SK-N-SH (cell line): ENCODE measurements around the gene RABL2B. TPM values are rescaled to one million over a fixed set of nuclear protein-coding genes. Genes with fewer than 3 reads are reported as not detected.

Experiments used
- CTCF ChIA-PET: fragments of 300-600, 350-600 bp; formaldehyde crosslinking; extraction: SDS; loops from one replicate; lab custom pipeline; 2021; lab: Yijun Ruan, JAX
- POLR2A ChIA-PET: fragments of 350-600 bp; sonication (Branson Sonifier 250); formaldehyde crosslinking; extraction: SDS; loops from one replicate; lab custom pipeline; 2020; ENCODE audit warnings: antibody characterized with exemption, inconsistent platforms; lab: Yijun Ruan, JAX
- DNase-seq: peaks from one replicate; pipeline ENCODE4 v3.0.0; 2012
- H2AFZ ChIP-seq: fragments of 200-600 bp; sonication (generic); 2 replicates; pipeline ENCODE4 v1.8.1; 2016; ENCODE audit warnings: antibody characterized with exemption, mild to moderate bottlenecking, low read depth
- H3F3A ChIP-seq: fragments of 200-600 bp; sonication (generic); replicated peaks from 2 replicates; pipeline ENCODE3; 2016; ENCODE audit warnings: antibody characterized with exemption, mild to moderate bottlenecking; ENCODE audit not compliant: insufficient read depth
- H3K27ac ChIP-seq, 2 experiments: fragments of 200-500 bp in 1 of 2; fragments of 200-600 bp in 1 of 2; sonication (Bioruptor generic) in 1 of 2; sonication (generic), shearing (Covaris generic) in 1 of 2; 2 replicates each; pipeline versions ENCODE4 v1.5.1 to v1.6.1; 2014 to 2016; ENCODE audit warnings: low read depth in 2 of 2, inconsistent platforms in 1 of 2, low read length in 1 of 2, mild to moderate bottlenecking in 1 of 2, mixed read lengths in 1 of 2
- H3K27me3 ChIP-seq: fragments of 200-600 bp; sonication (generic), shearing (Covaris generic); 2 replicates; pipeline ENCODE4 v1.6.1; 2016; ENCODE audit warnings: mixed run types; ENCODE audit not compliant: insufficient read depth
- H3K36me3 ChIP-seq, 2 experiments: fragments of 200-500 bp in 1 of 2; fragments of 200-600 bp in 1 of 2; sonication (Bioruptor generic) in 1 of 2; sonication (generic) in 1 of 2; replicated peaks in 1 of 2; 2 replicates each; pipeline versions ENCODE3 to v1.5.1; 2014 to 2016; ENCODE audit warnings: low read length in 1 of 2, mild to moderate bottlenecking in 1 of 2; ENCODE audit not compliant: insufficient read depth in 2 of 2, control insufficient read depth in 1 of 2
- H3K4me1 ChIP-seq, 2 experiments: fragments of 200-500 bp in 1 of 2; fragments of 200-600 bp in 1 of 2; sonication (Bioruptor generic) in 1 of 2; sonication (generic), shearing (Covaris generic) in 1 of 2; 2 replicates each; pipeline versions ENCODE4 v1.5.1 to v1.6.1; 2014 to 2016; ENCODE audit warnings: low read depth in 1 of 2, low read length in 1 of 2, mixed run types in 1 of 2; ENCODE audit not compliant: insufficient read depth in 2 of 2, control insufficient read depth in 1 of 2
- H3K4me2 ChIP-seq: fragments of 200-600 bp; sonication (generic), shearing (Covaris generic); 2 replicates; pipeline ENCODE4 v1.6.1; 2017; ENCODE audit warnings: mixed run types
- H3K4me3 ChIP-seq, 2 experiments: fragments of 200-500 bp in 1 of 2; fragments of 200-600 bp in 1 of 2; sonication (Bioruptor generic) in 1 of 2; sonication (generic), shearing (Covaris generic) in 1 of 2; 2 replicates each; pipeline versions ENCODE4 v1.5.1 to v1.8.1; 2014 to 2016; ENCODE audit warnings: low read depth in 2 of 2, inconsistent platforms in 1 of 2, low read length in 1 of 2, mild to moderate bottlenecking in 1 of 2, mixed read lengths in 1 of 2, moderate library complexity in 1 of 2
- H3K79me2 ChIP-seq: fragments of 200-600 bp; sonication (generic); 2 replicates; pipeline ENCODE4 v1.8.1; 2017; ENCODE audit warnings: mild to moderate bottlenecking; ENCODE audit not compliant: insufficient read depth
- H3K9ac ChIP-seq: fragments of 200-600 bp; sonication (generic); 2 replicates; pipeline ENCODE4 v1.6.1; 2017; ENCODE audit warnings: mixed run types
- H3K9me2 ChIP-seq: fragments of 200-600 bp; sonication (generic); 2 replicates; pipeline ENCODE4 v1.6.1; 2017; ENCODE audit warnings: mixed run types
- H3K9me3 ChIP-seq: fragments of 200-600 bp; sonication (generic); 2 replicates; pipeline ENCODE4 v1.6.1; 2017; ENCODE audit warnings: mixed run types, mild to moderate bottlenecking, moderate library complexity
- H4K20me1 ChIP-seq: fragments of 200-600 bp; sonication (generic); 2 replicates; pipeline ENCODE4 v1.6.1; 2017; ENCODE audit warnings: mild to moderate bottlenecking, mixed run types; ENCODE audit not compliant: insufficient read depth
- EZH2phosphoT487 ChIP-seq: fragments of 200-600 bp; sonication (generic); IDR thresholded peaks from 2 replicates; pipeline ENCODE4 v1.6.1; 2017; ENCODE audit warnings: low read depth, mixed run types, mild to moderate bottlenecking, antibody characterized with exemption, moderate library complexity, borderline replicate concordance
- FOXJ3 ChIP-seq: sonication (generic); formaldehyde crosslinking; IDR thresholded peaks from 2 replicates; pipeline ENCODE4 v1.5.1; 2020; ENCODE audit warnings: mild to moderate bottlenecking, missing genetic modification reagents
- FOXM1 ChIP-seq: IDR thresholded peaks from 2 replicates; pipeline ENCODE4 v1.4.0; 2012; ENCODE audit warnings: low read depth, mild to moderate bottlenecking
- GABPA ChIP-seq: IDR thresholded peaks from 2 replicates; pipeline ENCODE4 v1.4.0; 2012; ENCODE audit warnings: low read depth, mild to moderate bottlenecking
- NRF1 ChIP-seq: IDR thresholded peaks from 2 replicates; pipeline ENCODE4 v1.6.1; 2012; ENCODE audit warnings: low read depth, mild to moderate bottlenecking, low read length
- POLR2AphosphoS5 ChIP-seq: IDR thresholded peaks from 2 replicates; pipeline ENCODE4 v1.6.1; 2012; ENCODE audit warnings: low read depth, low read length
- RAD21 ChIP-seq: IDR thresholded peaks from 2 replicates; pipeline ENCODE4 v1.6.1; 2012; ENCODE audit warnings: mild to moderate bottlenecking, low read length
- RXRA ChIP-seq: IDR thresholded peaks from 2 replicates; pipeline ENCODE4 v1.4.0; 2012; ENCODE audit warnings: low read depth, mild to moderate bottlenecking, borderline replicate concordance
- SIN3A ChIP-seq: IDR thresholded peaks from 2 replicates; pipeline ENCODE4 v1.6.1; 2012; ENCODE audit warnings: low read depth, mild to moderate bottlenecking, low read length, moderate library complexity, borderline replicate concordance
- TAF1 ChIP-seq: IDR thresholded peaks from 2 replicates; pipeline ENCODE4 v1.6.1; 2012; ENCODE audit warnings: low read depth, mild to moderate bottlenecking, low read length, moderate library complexity, borderline replicate concordance
- WGBS: methylation state at CpG from one replicate; pipeline ENCODE4 v1.1.6; 2017; ENCODE audit warnings: low lambda C conversion rate; 5-methylcytosine and 5-hydroxymethylcytosine counted together
- polyA plus RNA-seq, 3 experiments: library from polyadenylated mRNA; depleted of rRNA; stranded (reverse); fragments of >200 nt; gene quantifications; 2 replicates each; pipeline ENCODE4 v1.2.3, GENCODE V29; 2012
- TF ChIP-seq, protein P1 (sequence below): IDR thresholded peaks from 2 replicates; pipeline ENCODE4 v1.4.0; 2012; ENCODE audit warnings: low read depth, borderline replicate concordance
- TF ChIP-seq, protein P2 (sequence below): IDR thresholded peaks from 2 replicates; pipeline ENCODE4; 2012
- TF ChIP-seq, protein P3 (sequence below): IDR thresholded peaks from 2 replicates; pipeline ENCODE4 v1.4.0; 2012; ENCODE audit warnings: low read depth
- TF ChIP-seq, protein P4 (sequence below): fragments of 150-350 bp; IDR thresholded peaks from 2 replicates; pipeline ENCODE4 v1.6.1; 2017; ENCODE audit warnings: antibody characterized with exemption, low read length, low read depth, borderline replicate concordance

RABL2B gene
- polyA plus RNA-seq, 1 of the 3 experiments (the other 2 are of a cell fraction): 61.7 TPM

DNA sequence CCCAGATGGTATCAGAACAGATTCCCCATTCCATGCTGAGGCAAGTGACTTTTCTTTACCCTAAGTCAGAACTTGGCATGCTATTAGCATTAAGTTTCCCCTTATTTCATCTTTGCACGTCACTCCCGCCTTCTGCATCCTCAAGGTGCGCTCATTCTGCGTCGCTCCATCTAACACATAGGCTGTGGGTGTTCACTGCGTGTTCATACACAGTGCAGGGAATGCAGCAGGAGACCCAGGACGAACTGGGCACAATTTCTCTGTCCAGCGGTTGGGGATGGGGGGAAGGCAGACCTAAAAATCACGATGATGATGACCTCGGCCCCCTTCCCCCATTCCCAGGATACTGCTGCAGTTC is 65.1 kb downstream of the RABL2B start:
- Histone ChIP-seq H2AFZ (no peak overlapping the region), H3K4me2 (no peak overlapping the region), H3K27ac (no peak overlapping the region), H3K4me1 (no peaks in the 10 kb centered on the region), H3K4me3 (no peak overlapping the region), H3K79me2 (no peaks in the 10 kb centered on the region), H3K9ac (no peak overlapping the region), H4K20me1 (no peaks in the 10 kb centered on the region), H3K9me3 (no peaks in the 10 kb centered on the region), H3K27me3 (no peaks in the 10 kb centered on the region), H3K9me2 (no peaks in the 10 kb centered on the region), H3K36me3 (no peaks in the 10 kb centered on the region), H3F3A (no peaks in the 10 kb centered on the region)
- DNase-seq: no peak
- ChIA-PET POLR2A (no interaction called here), CTCF (no interaction called here)
- TF ChIP-seq RAD21 (no peak), FOXM1 (no peak)
- 93% methylated on average over 10 of the region's 10 CpGs for WGBS

DNA sequence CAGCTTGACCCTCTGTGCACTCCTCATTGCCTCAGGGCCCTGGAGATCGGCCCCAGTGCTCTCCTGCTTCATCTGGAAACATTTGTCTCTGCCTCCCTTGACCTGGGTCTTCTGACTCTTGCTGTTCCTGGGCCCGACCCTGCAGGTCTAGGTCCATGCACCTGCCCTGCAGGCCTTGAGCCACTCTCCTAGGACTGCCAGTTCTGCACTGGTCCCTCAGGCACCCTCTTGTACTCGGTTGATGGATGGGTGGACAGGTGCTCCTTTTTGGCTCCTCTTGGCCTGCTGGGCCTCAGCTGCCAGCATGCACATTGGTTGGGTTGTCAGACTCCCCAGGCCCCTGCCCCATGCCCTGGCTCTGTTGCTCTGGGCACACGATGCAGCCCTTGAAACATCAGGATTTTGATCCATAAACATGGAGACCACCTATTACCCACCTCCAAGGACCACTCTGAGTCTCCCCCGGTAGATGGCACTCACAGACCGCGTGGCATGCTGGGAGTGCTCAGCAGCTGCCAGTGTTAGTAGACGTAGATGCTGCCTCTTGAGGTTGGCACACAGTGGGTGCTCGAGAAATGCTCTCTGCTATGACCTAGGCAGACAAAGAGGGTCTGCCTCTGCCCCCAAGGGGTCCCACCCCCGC is 65.6 kb downstream of the RABL2B start:
- Histone ChIP-seq H3K4me1 (no peaks in the 10 kb centered on the region), H3K9me2 (no peaks in the 10 kb centered on the region), H3F3A (no peaks in the 10 kb centered on the region), H3K9me3 (no peaks in the 10 kb centered on the region), H3K4me3 (no peak overlapping the region), H2AFZ (no peak overlapping the region), H3K4me2 (no peak overlapping the region), H4K20me1 (no peaks in the 10 kb centered on the region), H3K27me3 (no peaks in the 10 kb centered on the region), H3K9ac (no peak overlapping the region), H3K36me3 (no peaks in the 10 kb centered on the region), H3K79me2 (no peaks in the 10 kb centered on the region), H3K27ac (no peak overlapping the region)
- ChIA-PET POLR2A (no interaction called here), CTCF (interaction anchor here (0.8 to 1.4 kb wide), 2 partner anchors 9 to 14 kb away, joined by 3 read pairs; no protein-coding TSS in a partner anchor)
- WGBS: 63% methylated on average over 3 of the region's 10 CpGs
- TF ChIP-seq TAF1: no peak
- TF ChIP-seq, protein P1, sequence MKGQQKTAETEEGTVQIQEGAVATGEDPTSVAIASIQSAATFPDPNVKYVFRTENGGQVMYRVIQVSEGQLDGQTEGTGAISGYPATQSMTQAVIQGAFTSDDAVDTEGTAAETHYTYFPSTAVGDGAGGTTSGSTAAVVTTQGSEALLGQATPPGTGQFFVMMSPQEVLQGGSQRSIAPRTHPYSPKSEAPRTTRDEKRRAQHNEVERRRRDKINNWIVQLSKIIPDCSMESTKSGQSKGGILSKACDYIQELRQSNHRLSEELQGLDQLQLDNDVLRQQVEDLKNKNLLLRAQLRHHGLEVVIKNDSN: no peak
- no peak for TF ChIP-seq SIN3A
- no peak for TF ChIP-seq POLR2AphosphoS5
- TF ChIP-seq, protein P2, sequence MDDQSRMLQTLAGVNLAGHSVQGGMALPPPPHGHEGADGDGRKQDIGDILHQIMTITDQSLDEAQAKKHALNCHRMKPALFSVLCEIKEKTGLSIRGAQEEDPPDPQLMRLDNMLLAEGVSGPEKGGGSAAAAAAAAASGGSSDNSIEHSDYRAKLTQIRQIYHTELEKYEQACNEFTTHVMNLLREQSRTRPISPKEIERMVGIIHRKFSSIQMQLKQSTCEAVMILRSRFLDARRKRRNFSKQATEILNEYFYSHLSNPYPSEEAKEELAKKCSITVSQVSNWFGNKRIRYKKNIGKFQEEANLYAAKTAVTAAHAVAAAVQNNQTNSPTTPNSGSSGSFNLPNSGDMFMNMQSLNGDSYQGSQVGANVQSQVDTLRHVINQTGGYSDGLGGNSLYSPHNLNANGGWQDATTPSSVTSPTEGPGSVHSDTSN: no peak
- TF ChIP-seq, protein P3, sequence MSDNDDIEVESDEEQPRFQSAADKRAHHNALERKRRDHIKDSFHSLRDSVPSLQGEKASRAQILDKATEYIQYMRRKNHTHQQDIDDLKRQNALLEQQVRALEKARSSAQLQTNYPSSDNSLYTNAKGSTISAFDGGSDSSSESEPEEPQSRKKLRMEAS: no peak
- TF ChIP-seq FOXJ3 (CRISPR knock-in tag): no peak
- TF ChIP-seq EZH2phosphoT487: no peak
- TF ChIP-seq GABPA: no peak
- no peak for TF ChIP-seq RXRA
- TF ChIP-seq, protein P4, sequence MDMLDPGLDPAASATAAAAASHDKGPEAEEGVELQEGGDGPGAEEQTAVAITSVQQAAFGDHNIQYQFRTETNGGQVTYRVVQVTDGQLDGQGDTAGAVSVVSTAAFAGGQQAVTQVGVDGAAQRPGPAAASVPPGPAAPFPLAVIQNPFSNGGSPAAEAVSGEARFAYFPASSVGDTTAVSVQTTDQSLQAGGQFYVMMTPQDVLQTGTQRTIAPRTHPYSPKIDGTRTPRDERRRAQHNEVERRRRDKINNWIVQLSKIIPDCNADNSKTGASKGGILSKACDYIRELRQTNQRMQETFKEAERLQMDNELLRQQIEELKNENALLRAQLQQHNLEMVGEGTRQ: no peak
- TF ChIP-seq NRF1: no peak
- DNase-seq: no peak

Other genes starting within 250 kb of the RABL2B start
- gene KLHDC7B, start 237.7 kb downstream of the RABL2B start, polyA plus RNA-seq (2012; rRNA removed): 0.03 and 0.07 TPM in 2 replicates
- gene SYCE3, start 220.7 kb downstream of the RABL2B start, polyA plus RNA-seq (2012; rRNA removed): 2.1 and 3.6 TPM in 2 replicates
- 33.2 and 40.4 TPM in 2 replicates for gene CPT1B, start 205.2 kb downstream of the RABL2B start, polyA plus RNA-seq (2012; rRNA removed)
- gene CHKB, start 200.8 kb downstream of the RABL2B start, polyA plus RNA-seq (2012; rRNA removed): 39.6 and 57.4 TPM in 2 replicates
- 2.3 and 2.7 TPM in 2 replicates for gene MAPK8IP2, start 182.8 kb downstream of the RABL2B start, polyA plus RNA-seq (2012; rRNA removed)
- 34.2 and 34.4 TPM in 2 replicates for gene ARSA, start 155.5 kb downstream of the RABL2B start, polyA plus RNA-seq (2012; rRNA removed)
- gene SHANK3, start 110.8 kb downstream of the RABL2B start, polyA plus RNA-seq (2012; rRNA removed): 0.88 and 1.5 TPM in 2 replicates
- 0.08 and 0.15 TPM in 2 replicates for gene ACR, start 45.4 kb downstream of the RABL2B start, polyA plus RNA-seq (2012; rRNA removed)